SJCRH30 (cell line): ENCODE data around the gene GRIN3B. TPM values are rescaled to one million over a fixed set of nuclear protein-coding genes. Genes with fewer than 3 reads are reported as not detected.

Experiments used
- DNase-seq, 2 experiments: peaks; one replicate each; pipeline ENCODE4 v3.0.0-alpha.2; 2015 to 2020
- H3K27ac ChIP-seq: fragments of 250-450 bp; sonication (Bioruptor Pico); 2 replicates; pipeline ENCODE4 v1.5.1; 2020; ENCODE audit warnings: mild to moderate bottlenecking, moderate library complexity
- H3K27me3 ChIP-seq: fragments of 250-450 bp; sonication (Bioruptor Pico); 2 replicates; pipeline ENCODE4 v1.5.1; 2020; ENCODE audit warnings: mild to moderate bottlenecking, moderate library complexity
- H3K36me3 ChIP-seq: fragments of 250-450 bp; sonication (Bioruptor Pico); 2 replicates; pipeline ENCODE4 v1.5.1; 2020; ENCODE audit warnings: mild to moderate bottlenecking, moderate library complexity
- H3K4me1 ChIP-seq: fragments of 250-450 bp; sonication (Bioruptor Pico); 2 replicates; pipeline ENCODE4 v1.5.1; 2020; ENCODE audit warnings: mild to moderate bottlenecking, moderate library complexity
- H3K4me3 ChIP-seq: fragments of 250-450 bp; sonication (Bioruptor Pico); 2 replicates; pipeline ENCODE4 v1.5.1; 2020; ENCODE audit warnings: mild to moderate bottlenecking, moderate library complexity
- H3K9me3 ChIP-seq: fragments of 250-450 bp; sonication (Bioruptor Pico); replicated peaks from 2 replicates; pipeline ENCODE4 v1.5.1; 2020; ENCODE audit warnings: mild to moderate bottlenecking, moderate library complexity
- total RNA-seq: library from RNA; depleted of rRNA; stranded (reverse); fragments of >200 nt; shearing (Covaris generic); gene quantifications from 2 replicates; pipeline ENCODE4 v1.2.3, GENCODE V29; 2014

GRIN3B gene
- total RNA-seq, 1 experiment from 2014 or later = not detected

GRCh38 chr19:979318-979741, 20.9 kb upstream of the GRIN3B start:
- Histone ChIP-seq H3K27me3 (no peaks in the 10 kb centered on the region), H3K9me3 (no peaks in the 10 kb centered on the region), H3K4me1 (peaks cover 12% of the 10 kb centered on the region), H3K36me3 (no peaks in the 10 kb centered on the region), H3K27ac (no peak overlapping the region), H3K4me3 (no peak overlapping the region)
- no peak for DNase-seq

GRCh38 chr19:980133-980998, 19.9 kb upstream of the GRIN3B start:
- H3K9me3 ChIP-seq = no peaks in the 10 kb centered on the region
- H3K4me1 ChIP-seq = peaks cover 12% of the 10 kb centered on the region
- H3K36me3 ChIP-seq = no peaks in the 10 kb centered on the region
- no peak overlapping the region for H3K4me3 ChIP-seq
- DNase-seq = peak; percentile 56 to 60
- H3K27me3 ChIP-seq = no peaks in the 10 kb centered on the region
- H3K27ac ChIP-seq = no peak overlapping the region

- H3K9me3 ChIP-seq = no peaks in the 10 kb centered on the region
- peaks cover 8% of the 10 kb centered on the region for H3K4me1 ChIP-seq
- H3K36me3 ChIP-seq = no peaks in the 10 kb centered on the region
- H3K27ac ChIP-seq = no peak overlapping the region
- DNase-seq = peak; percentile 62 to 80
- H3K4me3 ChIP-seq = peak overlapping the region; percentile 17
- no peaks in the 10 kb centered on the region for H3K27me3 ChIP-seq
Observed at GRCh38 chr19:982567-983170, 17.6 kb upstream of the GRIN3B start.

- Histone ChIP-seq H3K4me3 (peak within 1 kb of the TSS; percentile 98), H3K36me3 (no peaks in the 10 kb centered on the region)
- peak; percentile 91 for DNase-seq
Observed at GRCh38 chr19:984165-984967, 15.9 kb upstream of the GRIN3B start, which contains the start of gene WDR18. TSS of gene WDR18 (plus strand) at chr19:984345. CDS start at chr19:984354, 9 bp downstream.

GRCh38 chr19:986083-986482, 14.1 kb upstream of the GRIN3B start:
- Histone ChIP-seq H3K27me3 (no peaks in the 10 kb centered on the region), H3K4me1 (peaks cover 3% of the 10 kb centered on the region; the same call in 1 of the 2 replicates), H3K4me3 (no peak overlapping the region), H3K27ac (no peak overlapping the region), H3K36me3 (peaks cover 11% of the 10 kb centered on the region), H3K9me3 (no peaks in the 10 kb centered on the region)
- no peak for DNase-seq

More at GRCh38 chr19:984165-984967, 15.9 kb upstream of the GRIN3B start, which contains the start of gene WDR18:
- H3K4me1 ChIP-seq = peaks cover 8% of the 10 kb centered on the region
- H3K9me3 ChIP-seq = no peaks in the 10 kb centered on the region
- H3K27ac ChIP-seq = peak within 1 kb of the TSS; percentile 75
- no peaks in the 10 kb centered on the region for H3K27me3 ChIP-seq

GRCh38 chr19:988081-988480, 12.1 kb upstream of the GRIN3B start:
- Histone ChIP-seq H3K4me3 (no peak overlapping the region), H3K9me3 (no peaks in the 10 kb centered on the region), H3K27me3 (no peaks in the 10 kb centered on the region), H3K27ac (no peak overlapping the region), H3K4me1 (peaks cover under 1% of the 10 kb centered on the region; the same call in 1 of the 2 replicates), H3K36me3 (peaks cover 15% of the 10 kb centered on the region)
- DNase-seq = no peak

- Histone ChIP-seq H3K9me3 (no peaks in the 10 kb centered on the region), H3K36me3 (peaks cover 15% of the 10 kb centered on the region), H3K4me1 (no peaks in the 10 kb centered on the region), H3K27me3 (no peaks in the 10 kb centered on the region), H3K4me3 (no peak overlapping the region), H3K27ac (no peak overlapping the region)
- no peak for DNase-seq
Observed at GRCh38 chr19:988510-988909, 11.7 kb upstream of the GRIN3B start.

GRCh38 chr19:989381-990081, 10.7 kb upstream of the GRIN3B start:
- H3K9me3 ChIP-seq = no peaks in the 10 kb centered on the region
- DNase-seq = no peak
- no peaks in the 10 kb centered on the region for H3K27me3 ChIP-seq
- no peak overlapping the region for H3K4me3 ChIP-seq
- no peak overlapping the region for H3K27ac ChIP-seq
- H3K4me1 ChIP-seq = no peaks in the 10 kb centered on the region
- H3K36me3 ChIP-seq = peaks cover 19% of the 10 kb centered on the region

- H3K4me1 ChIP-seq = peaks cover 2% of the 10 kb centered on the region
Observed at GRCh38 chr19:990119-990571, 10.1 kb upstream of the GRIN3B start.

GRCh38 chr19:990746-991145, 9.5 kb upstream of the GRIN3B start:
- Histone ChIP-seq H3K27me3 (no peaks in the 10 kb centered on the region), H3K27ac (no peak overlapping the region), H3K4me1 (peaks cover 7% of the 10 kb centered on the region), H3K4me3 (no peak overlapping the region), H3K36me3 (peaks cover 19% of the 10 kb centered on the region), H3K9me3 (no peaks in the 10 kb centered on the region)
- DNase-seq = no peak

More at GRCh38 chr19:990119-990571, 10.1 kb upstream of the GRIN3B start:
- Histone ChIP-seq H3K9me3 (no peaks in the 10 kb centered on the region), H3K4me3 (no peak overlapping the region), H3K27ac (no peak overlapping the region), H3K36me3 (peaks cover 19% of the 10 kb centered on the region), H3K27me3 (no peaks in the 10 kb centered on the region)
- DNase-seq = no peak

GRCh38 chr19:991174-991931, 8.9 kb upstream of the GRIN3B start:
- H3K4me1 ChIP-seq = peaks cover 13% of the 10 kb centered on the region
- H3K36me3 ChIP-seq = peaks cover 19% of the 10 kb centered on the region
- H3K9me3 ChIP-seq = no peaks in the 10 kb centered on the region
- no peak overlapping the region for H3K27ac ChIP-seq
- H3K27me3 ChIP-seq = 0 out of 2 replicates have a peak, but pooled peaks cover under 1% of the 10 kb centered on the region
- DNase-seq = peak; percentile 48 to 74
- H3K4me3 ChIP-seq = no peak overlapping the region

GRCh38 chr19:991932-992669, 8.1 kb upstream of the GRIN3B start:
- no peak for DNase-seq
- peaks cover 16% of the 10 kb centered on the region for H3K4me1 ChIP-seq
- H3K9me3 ChIP-seq = no peaks in the 10 kb centered on the region
- H3K27me3 ChIP-seq = peaks cover 8% of the 10 kb centered on the region; the same call in 1 of the 2 replicates
- H3K4me3 ChIP-seq = no peak overlapping the region
- peaks cover 19% of the 10 kb centered on the region for H3K36me3 ChIP-seq
- no peak overlapping the region for H3K27ac ChIP-seq

- Histone ChIP-seq H3K27ac (no peak overlapping the region), H3K9me3 (no peaks in the 10 kb centered on the region), H3K27me3 (peaks cover 14% of the 10 kb centered on the region), H3K36me3 (peaks cover 19% of the 10 kb centered on the region), H3K4me1 (peaks cover 16% of the 10 kb centered on the region), H3K4me3 (no peak overlapping the region)
- DNase-seq = no peak
Observed at GRCh38 chr19:992670-993055, 7.6 kb upstream of the GRIN3B start.
